HS-27A (cell line): Measurements from ENCODE around the gene IMMP2L.
"Not testable (repeated sequence)": the region's sequence is repeated elsewhere in the genome, so short reads cannot be mapped to it uniquely, and the experiment has no call there.

Source experiments
- DNase-seq: peaks from one replicate; pipeline ENCODE4 v3.0.0-alpha.2; 2012; ENCODE audit warnings: low read depth, missing footprints

Gene IMMP2L

GRCh38 chr7:111561904-111562732 lies at the start of gene IMMP2L:
IMMP2L (minus strand) TSS chr7:111562492.
- no peak for DNase-seq

- DNase-seq = not testable (repeated sequence)
These were observed 47.4 kb upstream of the IMMP2L start for GRCh38 chr7:111609483-111610254.

GRCh38 chr7:111607621-111608020 lies 45.3 kb upstream of the IMMP2L start:
- DNase-seq = no peak

- no peak for DNase-seq
These were observed 43.0 kb upstream of the IMMP2L start for GRCh38 chr7:111605246-111605645.

GRCh38 chr7:111600091-111600490 lies 37.8 kb upstream of the IMMP2L start:
- DNase-seq = no peak

- DNase-seq = no peak
These were observed 33.5 kb upstream of the IMMP2L start for GRCh38 chr7:111595780-111596179.

- DNase-seq = no peak
These were observed 32.3 kb upstream of the IMMP2L start for GRCh38 chr7:111594602-111595001.

- no peak for DNase-seq
These were observed 31.1 kb upstream of the IMMP2L start for GRCh38 chr7:111593343-111593742.

- DNase-seq = no peak
These were observed 25.8 kb upstream of the IMMP2L start for GRCh38 chr7:111588065-111588433.

- no peak for DNase-seq
These were observed 25.2 kb upstream of the IMMP2L start for GRCh38 chr7:111587410-111588064.

GRCh38 chr7:111586711-111587409 lies 24.6 kb upstream of the IMMP2L start:
- DNase-seq = no peak

GRCh38 chr7:111581784-111582488 lies 19.6 kb upstream of the IMMP2L start:
- not testable (repeated sequence) for DNase-seq

GRCh38 chr7:111581207-111581606 lies 18.9 kb upstream of the IMMP2L start:
- DNase-seq = not testable (repeated sequence)

- no peak for DNase-seq
These were observed 16.5 kb upstream of the IMMP2L start for GRCh38 chr7:111578754-111579153.

- no peak for DNase-seq
These were observed 9.4 kb upstream of the IMMP2L start for GRCh38 chr7:111571720-111572119.

GRCh38 chr7:111568870-111569462 lies 6.7 kb upstream of the IMMP2L start:
- DNase-seq = no peak

GRCh38 chr7:111568419-111568818 lies 6.1 kb upstream of the IMMP2L start:
- no peak for DNase-seq

- no peak for DNase-seq
These were observed 1.8 kb upstream of the IMMP2L start for GRCh38 chr7:111564078-111564477.

GRCh38 chr7:111561654-111561903 lies 713 bp downstream of the IMMP2L start:
- DNase-seq = no peak

- DNase-seq = no peak
These were observed 1.3 kb downstream of the IMMP2L start for GRCh38 chr7:111560773-111561653.
